ENCODE data around the gene SERAC1.

The SERAC1 gene

GRCh38 chr6:158115508-158115907, 52.6 kb downstream of the SERAC1 start:
- H3K9ac ChIP-seq (ENCODE audit: low read depth, low read length), result no peak overlapping the region
- peaks cover 33% of the 10 kb centered on the region for H3K36me3 ChIP-seq (ENCODE audit: insufficient read depth, low read depth, low read length)
- H3K27me3 ChIP-seq (ENCODE audit: insufficient read depth, low read length), result no peaks in the 10 kb centered on the region
- H3K4me1 ChIP-seq (ENCODE audit: insufficient read depth, low read length), result no peaks in the 10 kb centered on the region
- H3K4me3 ChIP-seq (ENCODE audit: low read length), result no peak overlapping the region
- no peaks in the 10 kb centered on the region for H3K9me3 ChIP-seq (ENCODE audit: insufficient read depth, low read depth, low read length)
- no peak overlapping the region for H3K27ac ChIP-seq (ENCODE audit: low read length)

- no peak overlapping the region for H3K9ac ChIP-seq (ENCODE audit: low read depth, low read length)
- no peak overlapping the region for H3K4me3 ChIP-seq (ENCODE audit: low read length)
- H3K36me3 ChIP-seq (ENCODE audit: insufficient read depth, low read depth, low read length), result peaks cover 37% of the 10 kb centered on the region
- no peaks in the 10 kb centered on the region for H3K27me3 ChIP-seq (ENCODE audit: insufficient read depth, low read length)
- no peaks in the 10 kb centered on the region for H3K4me1 ChIP-seq (ENCODE audit: insufficient read depth, low read length)
- H3K27ac ChIP-seq (ENCODE audit: low read length), result no peak overlapping the region
- H3K9me3 ChIP-seq (ENCODE audit: insufficient read depth, low read depth, low read length), result no peaks in the 10 kb centered on the region
Observed at GRCh38 chr6:158115102-158115501, 53.0 kb downstream of the SERAC1 start.

- Histone ChIP-seq H3K36me3 (ENCODE audit: insufficient read depth, low read depth, low read length) (peaks cover 46% of the 10 kb centered on the region), H3K27me3 (ENCODE audit: insufficient read depth, low read length) (no peaks in the 10 kb centered on the region), H3K27ac (ENCODE audit: low read length) (no peak overlapping the region)
Observed at GRCh38 chr6:158113802-158114201, 54.3 kb downstream of the SERAC1 start.

GRCh38 chr6:158111987-158112386, 56.1 kb downstream of the SERAC1 start:
- H3K27me3 ChIP-seq (ENCODE audit: insufficient read depth, low read length), result no peaks in the 10 kb centered on the region
- H3K4me3 ChIP-seq (ENCODE audit: low read length), result no peak overlapping the region
- H3K9ac ChIP-seq (ENCODE audit: low read depth, low read length), result no peak overlapping the region
- H3K36me3 ChIP-seq (ENCODE audit: insufficient read depth, low read depth, low read length), result peaks cover 46% of the 10 kb centered on the region
- no peaks in the 10 kb centered on the region for H3K9me3 ChIP-seq (ENCODE audit: insufficient read depth, low read depth, low read length)
- H3K4me1 ChIP-seq (ENCODE audit: insufficient read depth, low read length), result no peaks in the 10 kb centered on the region
- H3K27ac ChIP-seq (ENCODE audit: low read length), result no peak overlapping the region

More at GRCh38 chr6:158113802-158114201, 54.3 kb downstream of the SERAC1 start:
- Histone ChIP-seq H3K4me1 (ENCODE audit: insufficient read depth, low read length) (no peaks in the 10 kb centered on the region), H3K9ac (ENCODE audit: low read depth, low read length) (no peak overlapping the region), H3K9me3 (ENCODE audit: insufficient read depth, low read depth, low read length) (no peaks in the 10 kb centered on the region), H3K4me3 (ENCODE audit: low read length) (no peak overlapping the region)

GRCh38 chr6:158110986-158111385, 57.1 kb downstream of the SERAC1 start:
- no peak overlapping the region for H3K27ac ChIP-seq (ENCODE audit: low read length)
- H3K9me3 ChIP-seq (ENCODE audit: insufficient read depth, low read depth, low read length), result no peaks in the 10 kb centered on the region
- H3K4me3 ChIP-seq (ENCODE audit: low read length), result no peak overlapping the region
- H3K4me1 ChIP-seq (ENCODE audit: insufficient read depth, low read length), result no peaks in the 10 kb centered on the region
- H3K9ac ChIP-seq (ENCODE audit: low read depth, low read length), result no peak overlapping the region
- H3K36me3 ChIP-seq (ENCODE audit: insufficient read depth, low read depth, low read length), result peaks cover 41% of the 10 kb centered on the region
- H3K27me3 ChIP-seq (ENCODE audit: insufficient read depth, low read length), result no peaks in the 10 kb centered on the region

- H3K27ac ChIP-seq (ENCODE audit: low read length), result no peak overlapping the region
- H3K4me1 ChIP-seq (ENCODE audit: insufficient read depth, low read length), result no peaks in the 10 kb centered on the region
- H3K27me3 ChIP-seq (ENCODE audit: insufficient read depth, low read length), result no peaks in the 10 kb centered on the region
- H3K4me3 ChIP-seq (ENCODE audit: low read length), result no peak overlapping the region
- no peak overlapping the region for H3K9ac ChIP-seq (ENCODE audit: low read depth, low read length)
- peaks cover 41% of the 10 kb centered on the region for H3K36me3 ChIP-seq (ENCODE audit: insufficient read depth, low read depth, low read length)
- no peaks in the 10 kb centered on the region for H3K9me3 ChIP-seq (ENCODE audit: insufficient read depth, low read depth, low read length)
Observed at GRCh38 chr6:158109748-158110147, 58.3 kb downstream of the SERAC1 start.

- Histone ChIP-seq H3K4me3 (ENCODE audit: low read length) (no peak overlapping the region), H3K9me3 (ENCODE audit: insufficient read depth, low read depth, low read length) (no peaks in the 10 kb centered on the region), H3K4me1 (ENCODE audit: insufficient read depth, low read length) (no peaks in the 10 kb centered on the region), H3K27ac (ENCODE audit: low read length) (no peak overlapping the region), H3K36me3 (ENCODE audit: insufficient read depth, low read depth, low read length) (peaks cover 5% of the 10 kb centered on the region), H3K27me3 (ENCODE audit: insufficient read depth, low read length) (no peaks in the 10 kb centered on the region), H3K9ac (ENCODE audit: low read depth, low read length) (no peak overlapping the region)
Observed at GRCh38 chr6:158104696-158105095, 63.4 kb downstream of the SERAC1 start.

GRCh38 chr6:158103228-158103627, 64.8 kb downstream of the SERAC1 start:
- Histone ChIP-seq H3K36me3 (ENCODE audit: insufficient read depth, low read depth, low read length) (no peaks in the 10 kb centered on the region), H3K9ac (ENCODE audit: low read depth, low read length) (no peak overlapping the region), H3K4me3 (ENCODE audit: low read length) (no peak overlapping the region)

GRCh38 chr6:158095671-158096070, 72.4 kb downstream of the SERAC1 start:
- peaks cover 24% of the 10 kb centered on the region for H3K36me3 ChIP-seq (ENCODE audit: insufficient read depth, low read depth, low read length)
- H3K27ac ChIP-seq (ENCODE audit: low read length), result no peak overlapping the region
- no peaks in the 10 kb centered on the region for H3K4me1 ChIP-seq (ENCODE audit: insufficient read depth, low read length)
- no peak overlapping the region for H3K9ac ChIP-seq (ENCODE audit: low read depth, low read length)
- no peaks in the 10 kb centered on the region for H3K27me3 ChIP-seq (ENCODE audit: insufficient read depth, low read length)
- no peaks in the 10 kb centered on the region for H3K9me3 ChIP-seq (ENCODE audit: insufficient read depth, low read depth, low read length)
- H3K4me3 ChIP-seq (ENCODE audit: low read length), result no peak overlapping the region

More at GRCh38 chr6:158103228-158103627, 64.8 kb downstream of the SERAC1 start:
- no peaks in the 10 kb centered on the region for H3K4me1 ChIP-seq (ENCODE audit: insufficient read depth, low read length)
- H3K9me3 ChIP-seq (ENCODE audit: insufficient read depth, low read depth, low read length), result no peaks in the 10 kb centered on the region
- H3K27ac ChIP-seq (ENCODE audit: low read length), result no peak overlapping the region
- H3K27me3 ChIP-seq (ENCODE audit: insufficient read depth, low read length), result no peaks in the 10 kb centered on the region

- Histone ChIP-seq H3K9me3 (ENCODE audit: insufficient read depth, low read depth, low read length) (no peaks in the 10 kb centered on the region), H3K27me3 (ENCODE audit: insufficient read depth, low read length) (no peaks in the 10 kb centered on the region), H3K9ac (ENCODE audit: low read depth, low read length) (no peak overlapping the region), H3K36me3 (ENCODE audit: insufficient read depth, low read depth, low read length) (peaks cover 24% of the 10 kb centered on the region), H3K27ac (ENCODE audit: low read length) (no peak overlapping the region), H3K4me1 (ENCODE audit: insufficient read depth, low read length) (no peaks in the 10 kb centered on the region), H3K4me3 (ENCODE audit: low read length) (no peak overlapping the region)
Observed at GRCh38 chr6:158095031-158095430, 73.0 kb downstream of the SERAC1 start.

GRCh38 chr6:158092806-158093205, 75.3 kb downstream of the SERAC1 start:
- Histone ChIP-seq H3K4me3 (ENCODE audit: low read length) (no peak overlapping the region), H3K36me3 (ENCODE audit: insufficient read depth, low read depth, low read length) (peaks cover 30% of the 10 kb centered on the region)

GRCh38 chr6:158087224-158087867, 80.7 kb downstream of the SERAC1 start:
- H3K4me1 ChIP-seq (ENCODE audit: insufficient read depth, low read length), result no peaks in the 10 kb centered on the region
- H3K36me3 ChIP-seq (ENCODE audit: insufficient read depth, low read depth, low read length), result peaks cover 9% of the 10 kb centered on the region
- no peaks in the 10 kb centered on the region for H3K27me3 ChIP-seq (ENCODE audit: insufficient read depth, low read length)
- no peak overlapping the region for H3K4me3 ChIP-seq (ENCODE audit: low read length)
- no peaks in the 10 kb centered on the region for H3K9me3 ChIP-seq (ENCODE audit: insufficient read depth, low read depth, low read length)
- H3K9ac ChIP-seq (ENCODE audit: low read depth, low read length), result no peak overlapping the region
- H3K27ac ChIP-seq (ENCODE audit: low read length), result no peak overlapping the region

More at GRCh38 chr6:158092806-158093205, 75.3 kb downstream of the SERAC1 start:
- Histone ChIP-seq H3K9me3 (ENCODE audit: insufficient read depth, low read depth, low read length) (no peaks in the 10 kb centered on the region), H3K9ac (ENCODE audit: low read depth, low read length) (no peak overlapping the region), H3K27ac (ENCODE audit: low read length) (no peak overlapping the region), H3K4me1 (ENCODE audit: insufficient read depth, low read length) (no peaks in the 10 kb centered on the region), H3K27me3 (ENCODE audit: insufficient read depth, low read length) (no peaks in the 10 kb centered on the region)
